HepG2 (cell line): Measurements from ENCODE around the gene CTSO. TPM values are rescaled to one million over a fixed set of nuclear protein-coding genes. Genes with fewer than 3 reads are reported as not detected.

Experiments
- ATAC-seq: fragments of 200-7000 bp; cut with Tn5 transposase; 3 replicates; pipeline ENCODE4 v1.9.1; 2020; ENCODE audit warnings: mild to moderate bottlenecking, moderate library complexity
- BruUV-seq: library from RNA; stranded (reverse); fragments of 400-500 nt; replicated peaks from 2 replicates; lab custom pipeline; 2021; lab: Mats Ljungman, UMichigan
- CTCF ChIA-PET: fragments of 300-600 bp; formaldehyde crosslinking; extraction: SDS; loops from one replicate; lab custom pipeline; 2021; ENCODE audit warnings: low total read pairs, inconsistent platforms, low intra/inter-chr PET ratio; lab: Yijun Ruan, JAX
- POLR2A ChIA-PET: fragments of 350-600 bp; sonication (Branson Sonifier 250); formaldehyde crosslinking; loops from one replicate; lab custom pipeline; 2020; ENCODE audit warnings: antibody characterized with exemption, inconsistent platforms; lab: Yijun Ruan, JAX
- DNase-seq: peaks from one replicate; pipeline ENCODE4 v3.0.0-alpha.2; 2015; ENCODE audit warnings: low spot score
- FAIRE-seq: peaks from 3 replicates; lab custom pipeline; 2011; peaks lifted over from hg19 to GRCh38; lab: Jason Lieb, UNC
- H2AFZ ChIP-seq: one replicate; pipeline ENCODE4 v1.6.1; 2011; ENCODE audit warnings: low read length, inconsistent platforms
- H3K27ac ChIP-seq: fragments of 300-600 bp; 3 replicates; pipeline ENCODE4 v1.8.0; 2011; ENCODE audit warnings: mixed run types, mild to moderate bottlenecking, mixed read lengths, low read length, inconsistent platforms; ENCODE audit not compliant: insufficient read depth; ENCODE audit errors: extremely low read length
- H3K27me3 ChIP-seq, 2 experiments: fragments of 200-600 bp in 1 of 2; 2 replicates in 1 of 2; 3 replicates in 1 of 2; pipeline versions ENCODE4 v1.6.0 to v1.8.0; 2011; ENCODE audit warnings: low read length in 2 of 2, mild to moderate bottlenecking in 2 of 2, moderate library complexity in 2 of 2, inconsistent platforms in 1 of 2; ENCODE audit not compliant: insufficient read depth in 2 of 2, control insufficient read depth in 1 of 2
- H3K36me3 ChIP-seq, 2 experiments: fragments of 200-600 bp in 1 of 2; replicated peaks in 1 of 2; 2 replicates in 1 of 2; 3 replicates in 1 of 2; pipeline versions ENCODE4 v1.5.1 to v1.8.0; 2011; ENCODE audit warnings: low read length in 2 of 2, inconsistent platforms in 1 of 2; ENCODE audit not compliant: insufficient read depth in 2 of 2, control insufficient read depth in 1 of 2
- H3K4me1 ChIP-seq: 2 replicates; pipeline ENCODE4 v1.5.1; 2012; ENCODE audit warnings: low read length, inconsistent platforms; ENCODE audit not compliant: insufficient read depth
- H3K4me2 ChIP-seq: 2 replicates; pipeline ENCODE4 v1.6.0; 2011; ENCODE audit warnings: low read depth, low read length, inconsistent platforms
- H3K4me3 ChIP-seq, 3 experiments: fragments of 200-600 bp in 1 of 3; sonication (generic), shearing (Covaris generic) in 1 of 3; replicated peaks in 1 of 3; 2 replicates each; pipeline ENCODE4 v1.5.1; 2011 to 2016; ENCODE audit warnings: low read length in 3 of 3, inconsistent platforms in 2 of 3, low read depth in 2 of 3, mild to moderate bottlenecking in 2 of 3, control low read depth in 1 of 3, mixed read lengths in 1 of 3; ENCODE audit not compliant: insufficient read depth in 1 of 3
- H3K79me2 ChIP-seq: one replicate; pipeline ENCODE4 v1.6.1; 2011; ENCODE audit warnings: low read length, inconsistent platforms; ENCODE audit not compliant: insufficient read depth
- H3K9ac ChIP-seq: 2 replicates; pipeline ENCODE4 v1.6.0; 2011; ENCODE audit warnings: mild to moderate bottlenecking, low read depth, low read length, inconsistent platforms; ENCODE audit not compliant: insufficient read depth
- H3K9me3 ChIP-seq: 2 replicates; pipeline ENCODE4 v1.5.1; 2012; ENCODE audit warnings: mild to moderate bottlenecking, low read length
- H4K20me1 ChIP-seq: 2 replicates; pipeline ENCODE4 v1.6.0; 2011; ENCODE audit warnings: inconsistent platforms, mild to moderate bottlenecking, low read length, moderate library complexity; ENCODE audit not compliant: insufficient read depth
- AGO1 ChIP-seq: fragments of 200-400 bp; formaldehyde crosslinking; IDR thresholded peaks from 2 replicates; pipeline ENCODE4 v1.6.1; 2017; ENCODE audit warnings: mild to moderate bottlenecking, low read depth, low read length, moderate library complexity; ENCODE audit not compliant: poor library complexity, severe bottlenecking
- HOXA9 ChIP-seq: sonication (generic); formaldehyde crosslinking; IDR thresholded peaks from 2 replicates; pipeline ENCODE4 v1.8.1; 2022; ENCODE audit warnings: missing genetic modification reagents, mild to moderate bottlenecking, moderate library complexity, borderline replicate concordance
- NKX3-1 ChIP-seq: sonication (generic); formaldehyde crosslinking; IDR thresholded peaks from 2 replicates; pipeline ENCODE4 v1.5.0; 2020; ENCODE audit warnings: missing genetic modification reagents
- PHF8 ChIP-seq: sonication (generic); formaldehyde crosslinking; IDR thresholded peaks from 2 replicates; pipeline ENCODE4 v1.5.0; 2020; ENCODE audit warnings: missing genetic modification reagents
- TEAD2 ChIP-seq: sonication (generic); formaldehyde crosslinking; IDR thresholded peaks from 2 replicates; pipeline ENCODE4 v1.9.0; 2021; ENCODE audit warnings: missing genetic modification reagents
- ZBTB7B ChIP-seq: sonication (generic); formaldehyde crosslinking; IDR thresholded peaks from 2 replicates; pipeline ENCODE4 v1.4.0; 2020; ENCODE audit warnings: missing genetic modification reagents
- ZNF614 ChIP-seq: IDR thresholded peaks from 2 replicates; pipeline ENCODE4 v1.6.1; 2018; ENCODE audit warnings: missing biosample characterization, missing genetic modification reagents, inconsistent platforms, borderline replicate concordance
- ZNF670 ChIP-seq: sonication (generic); formaldehyde crosslinking; IDR thresholded peaks from 2 replicates; pipeline ENCODE4 v1.8.0; 2022; ENCODE audit warnings: mild to moderate bottlenecking, missing genetic modification reagents, borderline replicate concordance
- WGBS: methylation state at CpG from one replicate; pipeline ENCODE4 v1.1.6; 2017; ENCODE audit warnings: low lambda C conversion rate; 5-methylcytosine and 5-hydroxymethylcytosine counted together
- in situ Hi-C: cut with HindIII; loops from 2 replicates; pipeline ENCODE4 v1.10.0; 2017; ENCODE audit warnings: low pct_unique_long_range_greater_than_20kb; ENCODE audit not compliant: extremely low pct_ligation_motif_present
- intact Hi-C: fragments of 100-400 bp; cut with micrococcal nuclease; formaldehyde crosslinking; loops from one replicate; pipeline ENCODE4 v1.10.0; 2022; ENCODE audit not compliant: unreplicated experiment
- polyA plus RNA-seq, 8 experiments: library from polyadenylated mRNA; depleted of rRNA in 3 of 8; stranded (reverse) in 7 of 8; unstranded in 1 of 8; fragments of >200 nt; fragmentation: Illumina TruSeq in 4 of 8; extraction: Trizol in 4 of 8; gene quantifications; 2 replicates each; pipeline versions ENCODE4 v1.2.1 to v1.2.3, GENCODE V29; 2011 to 2016; ENCODE audit warnings: low read depth in 4 of 8, missing spikeins in 1 of 8, mixed read lengths in 1 of 8; ENCODE audit not compliant: insufficient read depth in 1 of 8
- total RNA-seq, 5 experiments: library from RNA; depleted of rRNA; stranded (reverse); fragments of >200 nt; fragmentation: Illumina TruSeq; extraction: Trizol; gene quantifications; 2 replicates each; pipeline ENCODE4 v1.2.3, GENCODE V29; 2016; ENCODE audit warnings: low read depth in 1 of 5

The CTSO gene
- total and polyA plus RNA-seq, 2 of the 13 experiments (the other 11 are each of a cell fraction or from before 2014, with no cell fraction given), result 0.07 to 0.17 TPM

DNA sequence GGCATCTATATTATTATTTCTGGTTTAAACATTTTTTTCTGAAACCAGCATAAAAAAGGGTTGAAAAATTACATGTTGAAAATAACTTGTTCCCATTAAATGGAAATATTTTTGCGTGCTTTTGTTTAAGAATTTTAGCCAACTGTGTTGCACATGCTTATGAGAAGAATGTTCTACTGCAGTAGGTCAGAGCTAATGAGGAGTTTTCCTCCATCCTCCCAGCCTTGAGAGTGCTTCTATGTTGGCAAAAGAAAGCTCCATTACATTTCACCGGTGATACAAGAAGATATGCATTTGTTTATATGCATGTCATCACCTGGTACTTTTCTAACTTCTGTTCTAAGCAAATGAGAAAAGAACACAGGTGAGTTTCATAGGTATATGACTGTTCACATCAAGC, 63.7 kb downstream of the CTSO start:
- H3K79me2 ChIP-seq, result no peaks in the 10 kb centered on the region
- ChIA-PET CTCF (no interaction called here), POLR2A (no interaction called here)
- TF ChIP-seq HOXA9 (CRISPR knock-in tag) (no peak), ZBTB7B (CRISPR knock-in tag) (no peak), NKX3-1 (CRISPR knock-in tag) (no peak), ZNF670 (CRISPR knock-in tag) (no peak), TEAD2 (CRISPR knock-in tag) (no peak)
- H3K27me3 ChIP-seq, result no peaks in the 10 kb centered on the region
- H3K4me1 ChIP-seq, result no peaks in the 10 kb centered on the region
- WGBS, result 3% methylated on average over 2 of the region's 2 CpGs
- H3K9ac ChIP-seq, result no peak overlapping the region
- no peak for ATAC-seq
- no peak overlapping the region for H3K4me3 ChIP-seq
- in situ Hi-C loops, result no loop called here
- H3K4me2 ChIP-seq, result no peak overlapping the region
- FAIRE-seq, result no peak
- H4K20me1 ChIP-seq, result no peaks in the 10 kb centered on the region
- H3K36me3 ChIP-seq, result no peaks in the 10 kb centered on the region
- intact Hi-C loops, result no loop called here
- BruUV-seq, result no TSS peak
- no peak overlapping the region for H3K27ac ChIP-seq
- DNase-seq, result no peak
- H3K9me3 ChIP-seq, result no peaks in the 10 kb centered on the region
- H2AFZ ChIP-seq, result no peak overlapping the region

DNA sequence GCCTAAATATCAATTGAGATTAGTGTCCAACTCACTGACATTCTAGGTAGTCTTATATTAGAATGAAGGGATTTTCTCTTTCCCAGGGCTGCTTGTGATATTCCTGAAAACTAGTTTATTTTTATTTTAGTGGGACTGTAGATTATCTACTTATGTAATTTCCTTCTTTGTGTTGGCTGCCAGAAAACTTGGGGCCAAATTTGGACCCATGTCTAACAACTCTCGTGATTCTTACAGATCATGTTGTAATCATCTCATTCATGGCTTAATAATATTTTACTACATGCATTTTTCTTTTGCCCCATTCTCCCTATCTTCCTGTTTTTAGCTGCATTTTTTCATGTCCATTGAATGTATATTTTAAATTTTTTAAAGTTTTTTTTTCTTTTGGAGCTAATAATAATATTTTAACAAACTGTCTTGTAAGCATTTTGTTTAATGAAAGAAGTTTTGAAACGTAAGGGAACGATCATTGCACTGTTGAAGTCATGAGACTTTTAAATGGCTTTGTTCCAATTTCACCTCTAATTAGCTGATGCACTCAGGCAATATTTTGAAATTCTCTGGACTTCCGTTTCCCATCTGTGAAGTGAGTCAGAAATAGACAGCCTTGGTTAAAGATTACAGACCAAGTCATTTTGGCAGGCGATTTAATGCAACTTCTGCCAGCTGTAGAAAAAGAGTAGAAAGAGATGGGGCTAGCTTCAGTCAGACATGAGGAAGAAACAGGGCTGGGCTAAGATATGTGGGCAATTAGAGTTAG, 64.5 kb downstream of the CTSO start:
- ATAC-seq (no peak), DNase-seq (no peak), FAIRE-seq (no peak)
- POLR2A ChIA-PET, result no interaction called here
- no peaks in the 10 kb centered on the region for H3K4me1 ChIP-seq
- WGBS, result 2% methylated on average over 5 of the region's 5 CpGs
- intact Hi-C loops (no loop called here), in situ Hi-C loops (no loop called here)
- no peaks in the 10 kb centered on the region for H3K36me3 ChIP-seq
- H3K27me3 ChIP-seq, result no peaks in the 10 kb centered on the region
- no peaks in the 10 kb centered on the region for H3K79me2 ChIP-seq
- CTCF ChIA-PET, result no interaction called here
- H3K4me3 ChIP-seq, result no peak overlapping the region
- no TSS peak for BruUV-seq
- H3K4me2 ChIP-seq, result no peak overlapping the region
- no peak overlapping the region for H3K27ac ChIP-seq
- TF ChIP-seq ZNF614 (CRISPR knock-in tag) (no peak), AGO1 (no peak), PHF8 (CRISPR knock-in tag) (no peak)
- peak overlapping the region; percentile 54 for H2AFZ ChIP-seq
- H4K20me1 ChIP-seq, result no peaks in the 10 kb centered on the region
- no peaks in the 10 kb centered on the region for H3K9me3 ChIP-seq
- no peak overlapping the region for H3K9ac ChIP-seq
